ENCODE data around the gene NECAB2. TPM values are rescaled to one million over a fixed set of nuclear protein-coding genes. Genes with fewer than 3 reads are reported as not detected.

The NECAB2 gene
- total RNA-seq, 2 donors from 2014 or later = not detected

GRCh38 chr16:84014570-84015327, 46.7 kb downstream of the NECAB2 start:
- ATAC-seq = no peak
- DNase-seq (ENCODE audit: low spot score in 2 of 2) = no peak
- H3K9me3 Mint-ChIP-seq = peaks cover 4 to 9% of the 10 kb centered on the region in 2 donors
- peak overlapping the region in 1 of 2 donors; percentile 55 for H3K27ac Mint-ChIP-seq
- peaks cover 0 to 6% of the 10 kb centered on the region in 2 donors for H3K36me3 Mint-ChIP-seq

- Mint-ChIP-seq H3K27ac (no peak overlapping the region), H3K36me3 (peaks cover 0 to 6% of the 10 kb centered on the region in 2 donors), H3K9me3 (peaks cover 4 to 9% of the 10 kb centered on the region in 2 donors)
- ATAC-seq = no peak
- DNase-seq (ENCODE audit: low spot score in 2 of 2) = no peak
Observed at GRCh38 chr16:84015399-84015798, 47.4 kb downstream of the NECAB2 start.

GRCh38 chr16:84016477-84016876, 48.4 kb downstream of the NECAB2 start:
- Mint-ChIP-seq H3K36me3 (peaks cover 3 to 9% of the 10 kb centered on the region in 2 donors), H3K27ac (no peak overlapping the region), H3K9me3 (peaks cover 6 to 15% of the 10 kb centered on the region in 2 donors)
- no peak for DNase-seq (ENCODE audit: low spot score in 2 of 2)
- ATAC-seq = no peak

GRCh38 chr16:84018710-84019109, 50.7 kb downstream of the NECAB2 start:
- Mint-ChIP-seq H3K9me3 (peaks cover 9 to 21% of the 10 kb centered on the region in 2 donors), H3K36me3 (peaks cover 7 to 14% of the 10 kb centered on the region in 2 donors), H3K27ac (no peak overlapping the region)
- ATAC-seq (no peak), DNase-seq (ENCODE audit: low spot score in 2 of 2) (no peak)

GRCh38 chr16:84020353-84020752, 52.3 kb downstream of the NECAB2 start:
- Mint-ChIP-seq H3K36me3 (peaks cover 7 to 14% of the 10 kb centered on the region in 2 donors), H3K27ac (no peak overlapping the region), H3K9me3 (peaks cover 5 to 21% of the 10 kb centered on the region in 2 donors)
- DNase-seq (ENCODE audit: low spot score in 2 of 2) (no peak), ATAC-seq (no peak)

GRCh38 chr16:84021488-84021887, 53.4 kb downstream of the NECAB2 start:
- DNase-seq (ENCODE audit: low spot score in 2 of 2) = no peak
- H3K27ac Mint-ChIP-seq = no peak overlapping the region
- peaks cover 7 to 14% of the 10 kb centered on the region in 2 donors for H3K36me3 Mint-ChIP-seq
- peaks cover 5 to 21% of the 10 kb centered on the region in 2 donors for H3K9me3 Mint-ChIP-seq
- ATAC-seq = no peak

- Mint-ChIP-seq H3K36me3 (peaks cover 7 to 14% of the 10 kb centered on the region in 2 donors), H3K27ac (no peak overlapping the region), H3K9me3 (peaks cover 5 to 21% of the 10 kb centered on the region in 2 donors)
- no peak for DNase-seq (ENCODE audit: low spot score in 2 of 2)
- ATAC-seq = no peak
Observed at GRCh38 chr16:84022644-84023043, 54.6 kb downstream of the NECAB2 start.

- peaks cover 5 to 11% of the 10 kb centered on the region in 2 donors for H3K9me3 Mint-ChIP-seq
- no peak for ATAC-seq
- no peak for DNase-seq (ENCODE audit: low spot score in 2 of 2)
- peaks cover 7 to 8% of the 10 kb centered on the region in 2 donors for H3K36me3 Mint-ChIP-seq
- no peak overlapping the region for H3K27ac Mint-ChIP-seq
Observed at GRCh38 chr16:84024854-84025253, 56.8 kb downstream of the NECAB2 start.

- Mint-ChIP-seq H3K9me3 (peaks cover 1 to 4% of the 10 kb centered on the region in 2 donors), H3K27ac (no peak overlapping the region), H3K36me3 (peaks cover 2 to 3% of the 10 kb centered on the region in 2 donors)
- DNase-seq (ENCODE audit: low spot score in 2 of 2) (no peak), ATAC-seq (no peak)
Observed at GRCh38 chr16:84026606-84027005, 58.6 kb downstream of the NECAB2 start.

GRCh38 chr16:84027625-84028024, 59.6 kb downstream of the NECAB2 start:
- no peak overlapping the region for H3K27ac Mint-ChIP-seq
- H3K9me3 Mint-ChIP-seq = no peaks in the 10 kb centered on the region
- ATAC-seq (no peak), DNase-seq (ENCODE audit: low spot score in 2 of 2) (no peak)
- no peaks in the 10 kb centered on the region for H3K36me3 Mint-ChIP-seq

GRCh38 chr16:84029297-84030047, 61.4 kb downstream of the NECAB2 start:
- peak overlapping the region in 1 of 2 donors; percentile 8 for H3K27ac Mint-ChIP-seq
- H3K9me3 Mint-ChIP-seq = no peaks in the 10 kb centered on the region
- H3K36me3 Mint-ChIP-seq = no peaks in the 10 kb centered on the region
- ATAC-seq = peak in 1 of 2 donors; percentile 74
- peak in 1 of 2 donors; percentile 63 for DNase-seq (ENCODE audit: low spot score in 2 of 2)

GRCh38 chr16:84031556-84031955, 63.5 kb downstream of the NECAB2 start:
- no peak for ATAC-seq
- no peak for DNase-seq (ENCODE audit: low spot score in 2 of 2)
- Mint-ChIP-seq H3K9me3 (peaks cover 4 to 7% of the 10 kb centered on the region in 2 donors), H3K27ac (peak overlapping the region in 1 of 2 donors; percentile 34), H3K36me3 (peaks cover 0 to 4% of the 10 kb centered on the region in 2 donors)

- H3K27ac Mint-ChIP-seq = no peak overlapping the region
- peaks cover 0 to 4% of the 10 kb centered on the region in 2 donors for H3K36me3 Mint-ChIP-seq
- ATAC-seq (no peak), DNase-seq (ENCODE audit: low spot score in 2 of 2) (no peak)
- H3K9me3 Mint-ChIP-seq = peaks cover 4 to 7% of the 10 kb centered on the region in 2 donors
Observed at GRCh38 chr16:84032458-84033178, 64.6 kb downstream of the NECAB2 start.

- peaks cover 4 to 7% of the 10 kb centered on the region in 2 donors for H3K9me3 Mint-ChIP-seq
- H3K36me3 Mint-ChIP-seq = peaks cover 0 to 4% of the 10 kb centered on the region in 2 donors
- no peak for ATAC-seq
- no peak overlapping the region for H3K27ac Mint-ChIP-seq
- DNase-seq (ENCODE audit: low spot score in 2 of 2) = no peak
Observed at GRCh38 chr16:84033251-84034195, 65.5 kb downstream of the NECAB2 start.

GRCh38 chr16:84034516-84034915, 66.5 kb downstream of the NECAB2 start:
- DNase-seq (ENCODE audit: low spot score in 2 of 2) (no peak), ATAC-seq (no peak)
- Mint-ChIP-seq H3K9me3 (peaks cover 4 to 7% of the 10 kb centered on the region in 2 donors), H3K36me3 (peaks cover 0 to 4% of the 10 kb centered on the region in 2 donors), H3K27ac (no peak overlapping the region)

GRCh38 chr16:84036131-84036530, 68.1 kb downstream of the NECAB2 start:
- no peak for DNase-seq (ENCODE audit: low spot score in 2 of 2)
- Mint-ChIP-seq H3K9me3 (peaks cover 4 to 7% of the 10 kb centered on the region in 2 donors), H3K36me3 (peaks cover 0 to 4% of the 10 kb centered on the region in 2 donors), H3K27ac (no peak overlapping the region)
- no peak for ATAC-seq

Data from activated naive CD4-positive, alpha-beta T cell treated with anti-CD3 and anti-CD28 coated beads, Interleukin-2, amount 50 U/mL, for 72 hours (primary cell).